ENCODE results near the gene TMEM178A. TPM values are rescaled to one million over a fixed set of nuclear protein-coding genes. Genes with fewer than 3 reads are reported as not detected.

The TMEM178A gene
- total RNA-seq, 4 donors from 2014 or later: 1.2 to 5.0 (median 3.6) TPM

- intact Hi-C loops (cut with DNase I): no loop called here
- Histone ChIP-seq H3K4me3 (no peak overlapping the region), H3K4me1 (no peaks in the 10 kb centered on the region), H3K27ac (replicated peaks in 1 of 4) (no peak overlapping the region), H3K36me3 (peaks cover 0 to 30% (median 12%) of the 10 kb centered on the region in 4 donors), H3K27me3 (no peaks in the 10 kb centered on the region), H3K9me3 (no peaks in the 10 kb centered on the region)
- no peak for DNase-seq (ENCODE audit: extremely low spot score)
- 92% methylated on average over 4 of the region's 5 CpGs for WGBS
- TF ChIP-seq CTCF (IDR thresholded peaks at IDR 0.05): no peak
- TF ChIP-seq POLR2AphosphoS5 (IDR thresholded peaks at IDR 0.05): no peak
- TF ChIP-seq EP300 (IDR thresholded peaks at IDR 0.05): no peak
- no peak for TF ChIP-seq POLR2A (IDR thresholded peaks at IDR 0.05; ENCODE audit: low read depth)
Observed at GRCh38 chr2:39730276-39730675, 64.6 kb downstream of the TMEM178A start.

- H3K36me3 ChIP-seq: peaks cover 0 to 35% (median 16%) of the 10 kb centered on the region in 4 donors
- H3K4me1 ChIP-seq: peaks cover 0 to 2% (median 0%) of the 10 kb centered on the region in 4 donors
- H3K27me3 ChIP-seq: no peaks in the 10 kb centered on the region
- 97% methylated on average over 2 of the region's 2 CpGs for WGBS
- no peak for DNase-seq (ENCODE audit: extremely low spot score)
- H3K4me3 ChIP-seq: no peak overlapping the region
- intact Hi-C loops (cut with DNase I): no loop called here
- peak; percentile 19 to 43 (median 26) for TF ChIP-seq CTCF (IDR thresholded peaks at IDR 0.05)
- TF ChIP-seq EP300 (IDR thresholded peaks at IDR 0.05): no peak
- no peak overlapping the region for H3K27ac ChIP-seq (replicated peaks in 1 of 4)
- H3K9me3 ChIP-seq: no peaks in the 10 kb centered on the region
Observed at GRCh38 chr2:39730685-39731302, 65.1 kb downstream of the TMEM178A start.

- TF ChIP-seq CTCF (IDR thresholded peaks at IDR 0.05) (no peak), EP300 (IDR thresholded peaks at IDR 0.05) (no peak), POLR2AphosphoS5 (IDR thresholded peaks at IDR 0.05) (no peak), POLR2A (IDR thresholded peaks at IDR 0.05; ENCODE audit: low read depth) (no peak)
- WGBS: 93% methylated on average over 3 of the region's 3 CpGs
Observed at GRCh38 chr2:39731546-39731945, 65.8 kb downstream of the TMEM178A start.

GRCh38 chr2:39732482-39732881 lies 66.8 kb downstream of the TMEM178A start:
- no peak for TF ChIP-seq POLR2AphosphoS5 (IDR thresholded peaks at IDR 0.05)
- intact Hi-C loops (cut with DNase I): no loop called here
- Histone ChIP-seq H3K9me3 (no peaks in the 10 kb centered on the region), H3K27me3 (no peaks in the 10 kb centered on the region), H3K27ac (replicated peaks in 1 of 4) (no peak overlapping the region), H3K4me1 (peaks cover 0 to 9% (median 5%) of the 10 kb centered on the region in 4 donors), H3K36me3 (peaks cover 0 to 46% (median 25%) of the 10 kb centered on the region in 4 donors), H3K4me3 (no peak overlapping the region)
- 100% methylated on average over 1 of the region's 1 CpG for WGBS
- no peak for DNase-seq (ENCODE audit: extremely low spot score)

More at GRCh38 chr2:39731546-39731945, 65.8 kb downstream of the TMEM178A start:
- Histone ChIP-seq H3K4me1 (peaks cover 0 to 3% (median 3%) of the 10 kb centered on the region in 4 donors), H3K27me3 (no peaks in the 10 kb centered on the region), H3K9me3 (no peaks in the 10 kb centered on the region), H3K36me3 (peaks cover 0 to 42% (median 22%) of the 10 kb centered on the region in 4 donors), H3K27ac (replicated peaks in 1 of 4) (no peak overlapping the region), H3K4me3 (no peak overlapping the region)
- intact Hi-C loops (cut with DNase I): no loop called here
- DNase-seq (ENCODE audit: extremely low spot score): no peak

GRCh38 chr2:39733070-39733674 lies 67.5 kb downstream of the TMEM178A start:
- TF ChIP-seq POLR2A (IDR thresholded peaks at IDR 0.05; ENCODE audit: low read depth) (no peak), CTCF (IDR thresholded peaks at IDR 0.05) (no peak), EP300 (IDR thresholded peaks at IDR 0.05) (no peak)
- intact Hi-C loops (cut with DNase I): no loop called here
- Histone ChIP-seq H3K4me3 (no peak overlapping the region), H3K4me1 (peaks cover 0 to 14% (median 5%) of the 10 kb centered on the region in 4 donors), H3K27ac (replicated peaks in 1 of 4) (no peak overlapping the region), H3K9me3 (no peaks in the 10 kb centered on the region), H3K27me3 (no peaks in the 10 kb centered on the region), H3K36me3 (peaks cover 0 to 52% (median 28%) of the 10 kb centered on the region in 4 donors)
- no peak for DNase-seq (ENCODE audit: extremely low spot score)
- 96% methylated on average over 10 of the region's 10 CpGs for WGBS

All from esophagus muscularis mucosa (tissue), 4 donors.